OCI-LY3 (cell line): ENCODE measurements around the gene INSRR.

Experiments used
- H2AFZ ChIP-seq: fragments of 200-600, 300-600 bp; shearing (Covaris generic); 2 replicates; pipeline ENCODE4 v1.6.0; 2014; ENCODE audit warnings: antibody characterized with exemption, low read depth, low read length
- H3K27ac ChIP-seq: fragments of 200-600, 300-600 bp; sonication (generic); 2 replicates; pipeline ENCODE4 v1.5.1; 2014; ENCODE audit warnings: mild to moderate bottlenecking, low read length, moderate library complexity, mixed read lengths
- H3K27me3 ChIP-seq: fragments of 200-600, 300-600 bp; sonication (generic); 2 replicates; pipeline ENCODE4 v1.6.1; 2014; ENCODE audit warnings: low read depth, low read length, mixed read lengths
- H3K36me3 ChIP-seq: fragments of 200-600, 300-600 bp; sonication (generic); replicated peaks from 2 replicates; pipeline ENCODE3; 2014; ENCODE audit warnings: low read depth, low read length, mixed read lengths
- H3K4me1 ChIP-seq: fragments of 300-600, 200-600 bp; sonication (generic); 2 replicates; pipeline ENCODE4 v1.6.1; 2014; ENCODE audit warnings: low read length, mixed read lengths
- H3K4me2 ChIP-seq: fragments of 200-600, 300-600 bp; sonication (generic); 2 replicates; pipeline ENCODE4 v1.6.1; 2014; ENCODE audit warnings: low read length, mixed read lengths
- H3K4me3 ChIP-seq: fragments of 300-600, 200-600 bp; sonication (generic); 2 replicates; pipeline ENCODE4 v1.5.1; 2014; ENCODE audit warnings: antibody characterized with exemption, mild to moderate bottlenecking, low read length, moderate library complexity
- H3K79me2 ChIP-seq: fragments of 300-600, 200-600 bp; shearing (Covaris generic); 2 replicates; pipeline ENCODE4 v1.6.1; 2014; ENCODE audit warnings: mild to moderate bottlenecking, low read length, mixed read lengths
- H3K9ac ChIP-seq: fragments of 300-600, 200-600 bp; shearing (Covaris generic); 2 replicates; pipeline ENCODE4 v1.6.0; 2014; ENCODE audit warnings: mild to moderate bottlenecking, low read length, moderate library complexity
- H3K9me3 ChIP-seq: fragments of 200-600, 300-600 bp; shearing (Covaris generic); 2 replicates; pipeline ENCODE4 v1.6.1; 2014; ENCODE audit warnings: low read length, mixed read lengths; ENCODE audit not compliant: insufficient read depth
- H4K20me1 ChIP-seq: fragments of 200-600, 300-600 bp; sonication (generic); 2 replicates; pipeline ENCODE4 v1.6.1; 2016; ENCODE audit warnings: low read length, mixed read lengths; ENCODE audit not compliant: insufficient read depth
- CTCF ChIP-seq: fragments of 200-600, 300-600 bp; sonication (generic); IDR thresholded peaks from 2 replicates; pipeline ENCODE4 v1.5.1; 2014; ENCODE audit warnings: antibody characterized with exemption, low read length, low read depth
- EZH2phosphoT487 ChIP-seq: fragments of 200-600 bp; shearing (Covaris generic); IDR thresholded peaks from 2 replicates; pipeline ENCODE4 v1.6.1; 2018; ENCODE audit warnings: antibody characterized with exemption, mixed run types, low read depth

INSRR gene

GRCh38 chr1:156811168-156811567 lies 47.7 kb downstream of the INSRR start:
- Histone ChIP-seq H3K79me2 (peaks cover 20% of the 10 kb centered on the region), H4K20me1 (no peaks in the 10 kb centered on the region), H3K4me3 (no peak overlapping the region), H3K36me3 (peaks cover 11% of the 10 kb centered on the region), H3K27ac (no peak overlapping the region), H3K4me2 (no peak overlapping the region), H3K4me1 (peaks cover 44% of the 10 kb centered on the region), H3K9ac (no peak overlapping the region), H3K27me3 (no peaks in the 10 kb centered on the region), H2AFZ (no peak overlapping the region), H3K9me3 (no peaks in the 10 kb centered on the region)
- no peak for TF ChIP-seq CTCF
- TF ChIP-seq EZH2phosphoT487, result no peak

- Histone ChIP-seq H3K79me2 (peaks cover 20% of the 10 kb centered on the region), H4K20me1 (no peaks in the 10 kb centered on the region), H3K27ac (peak overlapping the region; percentile 88), H3K27me3 (no peaks in the 10 kb centered on the region), H3K4me2 (peak overlapping the region; percentile 99), H3K4me3 (peak overlapping the region; percentile 79), H2AFZ (peak overlapping the region; percentile 78), H3K4me1 (peaks cover 55% of the 10 kb centered on the region), H3K9me3 (no peaks in the 10 kb centered on the region), H3K36me3 (peaks cover 13% of the 10 kb centered on the region), H3K9ac (peak overlapping the region; percentile 93)
- TF ChIP-seq EZH2phosphoT487 (no peak), CTCF (no peak)
Observed at GRCh38 chr1:156809711-156810366, 49.1 kb downstream of the INSRR start.

GRCh38 chr1:156809281-156809680 lies 49.6 kb downstream of the INSRR start:
- peak overlapping the region; percentile 99 for H3K4me2 ChIP-seq
- peak overlapping the region; percentile 78 for H2AFZ ChIP-seq

More at GRCh38 chr1:156809281-156809680, 49.6 kb downstream of the INSRR start:
- TF ChIP-seq CTCF (no peak), EZH2phosphoT487 (no peak)
- Histone ChIP-seq H3K9ac (peak overlapping the region; percentile 93), H3K4me1 (peaks cover 60% of the 10 kb centered on the region), H4K20me1 (no peaks in the 10 kb centered on the region), H3K36me3 (peaks cover 13% of the 10 kb centered on the region), H3K27ac (peak overlapping the region; percentile 88), H3K79me2 (peaks cover 20% of the 10 kb centered on the region), H3K4me3 (peak overlapping the region; percentile 79), H3K9me3 (no peaks in the 10 kb centered on the region), H3K27me3 (no peaks in the 10 kb centered on the region)
